Nephron progenitor cell (in vitro differentiated cells): ENCODE data around the gene GMPPA.

Experiments used
- DNase-seq: peaks from one replicate; pipeline ENCODE4 v3.0.0; 2021
- H3K27ac Mint-ChIP-seq: 2 replicates; pipeline ENCODE4 v1.8.0; 2021; ENCODE audit warnings: mild to moderate bottlenecking, moderate library complexity, mixed read lengths
- H3K27me3 Mint-ChIP-seq: 2 replicates; pipeline ENCODE4 v1.8.0; 2021; ENCODE audit warnings: mild to moderate bottlenecking, low read depth, mixed read lengths; ENCODE audit not compliant: poor library complexity
- H3K36me3 Mint-ChIP-seq: 2 replicates; pipeline ENCODE4 v1.8.0; 2021; ENCODE audit warnings: low read depth, mixed read lengths
- H3K4me1 Mint-ChIP-seq: 2 replicates; pipeline ENCODE4 v1.8.0; 2021; ENCODE audit warnings: mixed read lengths
- H3K4me3 Mint-ChIP-seq: 2 replicates; pipeline ENCODE4 v1.8.0; 2021; ENCODE audit warnings: mild to moderate bottlenecking, moderate library complexity, mixed read lengths
- H3K9me3 Mint-ChIP-seq: 2 replicates; pipeline ENCODE4 v1.8.0; 2021; ENCODE audit warnings: mild to moderate bottlenecking, moderate library complexity, mixed read lengths
- CTCF ChIP-seq: fragments of 200-600 bp; sonication (generic); IDR thresholded peaks from 2 replicates; pipeline ENCODE4 v1.5.0; 2021; ENCODE audit warnings: antibody characterized with exemption

The GMPPA gene

GRCh38 chr2:219516888-219517287, 18.2 kb downstream of the GMPPA start:
- Mint-ChIP-seq H3K36me3 (no peaks in the 10 kb centered on the region), H3K4me1 (peaks cover 86% of the 10 kb centered on the region), H3K9me3 (no peaks in the 10 kb centered on the region), H3K4me3 (no peak overlapping the region), H3K27ac (no peak overlapping the region), H3K27me3 (peaks cover 68% of the 10 kb centered on the region)
- DNase-seq = no peak
- no peak for TF ChIP-seq CTCF

- Mint-ChIP-seq H3K27me3 (peaks cover 65% of the 10 kb centered on the region), H3K36me3 (no peaks in the 10 kb centered on the region), H3K4me3 (peak overlapping the region; percentile 15), H3K9me3 (no peaks in the 10 kb centered on the region), H3K27ac (no peak overlapping the region), H3K4me1 (peaks cover 80% of the 10 kb centered on the region)
- no peak for TF ChIP-seq CTCF
- DNase-seq = no peak
Observed at GRCh38 chr2:219517954-219518778, 19.5 kb downstream of the GMPPA start.

- DNase-seq = no peak
- Mint-ChIP-seq H3K4me3 (no peak overlapping the region), H3K27me3 (peaks cover 58% of the 10 kb centered on the region), H3K27ac (no peak overlapping the region), H3K9me3 (no peaks in the 10 kb centered on the region), H3K4me1 (peaks cover 72% of the 10 kb centered on the region), H3K36me3 (no peaks in the 10 kb centered on the region)
- no peak for TF ChIP-seq CTCF
Observed at GRCh38 chr2:219519526-219519916, 20.8 kb downstream of the GMPPA start.

GRCh38 chr2:219520079-219520478, 21.4 kb downstream of the GMPPA start:
- Mint-ChIP-seq H3K4me1 (peaks cover 75% of the 10 kb centered on the region), H3K36me3 (no peaks in the 10 kb centered on the region), H3K27ac (no peak overlapping the region)

GRCh38 chr2:219521066-219521880, 22.6 kb downstream of the GMPPA start:
- Mint-ChIP-seq H3K27ac (no peak overlapping the region), H3K4me1 (peaks cover 80% of the 10 kb centered on the region)

More at GRCh38 chr2:219520079-219520478, 21.4 kb downstream of the GMPPA start:
- H3K9me3 Mint-ChIP-seq = no peaks in the 10 kb centered on the region
- no peak overlapping the region for H3K4me3 Mint-ChIP-seq
- no peak for DNase-seq
- no peak for TF ChIP-seq CTCF
- peaks cover 55% of the 10 kb centered on the region for H3K27me3 Mint-ChIP-seq

More at GRCh38 chr2:219521066-219521880, 22.6 kb downstream of the GMPPA start:
- no peaks in the 10 kb centered on the region for H3K9me3 Mint-ChIP-seq
- peaks cover 48% of the 10 kb centered on the region for H3K27me3 Mint-ChIP-seq
- H3K36me3 Mint-ChIP-seq = no peaks in the 10 kb centered on the region
- DNase-seq = peak; percentile 63
- TF ChIP-seq CTCF = peak; percentile 62
- H3K4me3 Mint-ChIP-seq = peak overlapping the region; percentile 70
